ENCODE data around the gene CDPF1. TPM values are rescaled to one million over a fixed set of nuclear protein-coding genes. Genes with fewer than 3 reads are reported as not detected.
A peak's percentile ranks its signal among the peaks of the same experiment; 100 is the strongest.

The CDPF1 gene
- polyA plus RNA-seq, 3 donors = 8.3 to 8.4 (median 8.3) TPM

DNA sequence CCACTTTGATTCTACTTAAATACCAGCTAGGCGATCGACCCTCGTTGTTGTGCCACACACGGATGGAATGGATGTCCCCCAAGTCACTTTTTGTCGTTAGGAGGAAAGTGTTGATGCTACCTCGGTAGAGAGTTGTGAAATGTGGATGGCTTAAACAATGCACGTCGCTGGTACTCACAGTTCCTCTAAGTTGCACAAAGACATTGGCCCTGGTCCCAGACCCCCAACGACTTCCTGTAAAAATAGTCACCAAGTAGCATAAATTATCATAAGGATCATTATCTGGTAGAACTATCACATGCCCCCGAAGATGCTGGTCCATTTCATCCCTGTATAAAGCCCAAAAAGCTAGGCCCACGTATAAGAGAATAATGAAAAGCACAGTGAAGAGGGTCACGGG is 9.3 kb upstream of the CDPF1 start:
- TF ChIP-seq, protein P1, sequence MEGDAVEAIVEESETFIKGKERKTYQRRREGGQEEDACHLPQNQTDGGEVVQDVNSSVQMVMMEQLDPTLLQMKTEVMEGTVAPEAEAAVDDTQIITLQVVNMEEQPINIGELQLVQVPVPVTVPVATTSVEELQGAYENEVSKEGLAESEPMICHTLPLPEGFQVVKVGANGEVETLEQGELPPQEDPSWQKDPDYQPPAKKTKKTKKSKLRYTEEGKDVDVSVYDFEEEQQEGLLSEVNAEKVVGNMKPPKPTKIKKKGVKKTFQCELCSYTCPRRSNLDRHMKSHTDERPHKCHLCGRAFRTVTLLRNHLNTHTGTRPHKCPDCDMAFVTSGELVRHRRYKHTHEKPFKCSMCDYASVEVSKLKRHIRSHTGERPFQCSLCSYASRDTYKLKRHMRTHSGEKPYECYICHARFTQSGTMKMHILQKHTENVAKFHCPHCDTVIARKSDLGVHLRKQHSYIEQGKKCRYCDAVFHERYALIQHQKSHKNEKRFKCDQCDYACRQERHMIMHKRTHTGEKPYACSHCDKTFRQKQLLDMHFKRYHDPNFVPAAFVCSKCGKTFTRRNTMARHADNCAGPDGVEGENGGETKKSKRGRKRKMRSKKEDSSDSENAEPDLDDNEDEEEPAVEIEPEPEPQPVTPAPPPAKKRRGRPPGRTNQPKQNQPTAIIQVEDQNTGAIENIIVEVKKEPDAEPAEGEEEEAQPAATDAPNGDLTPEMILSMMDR (IDR thresholded peaks at IDR 0.05) = no peak
- peak overlapping the region; percentile 14 for H3K4me2 ChIP-seq (replicated peaks; ENCODE audit: extremely low read depth, low read length, poor library complexity, severe bottlenecking)
- no peak overlapping the region for H2AFZ ChIP-seq (ENCODE audit: insufficient read depth, low read depth, low read length, poor library complexity, severe bottlenecking)
- H3K4me3 ChIP-seq (replicated peaks in 1 of 3; ENCODE audit: low read depth in 2 of 3, low read length in 3 of 3) = no peak overlapping the region
- no peak overlapping the region for H3K9ac ChIP-seq (ENCODE audit: insufficient read depth, low read length, poor library complexity, severe bottlenecking)
- Mint-ChIP-seq H3K36me3 (peaks cover 12 to 20% of the 10 kb centered on the region in 2 donors), H3K4me3 (no peak overlapping the region), H3K4me1 (peaks cover 23% of the 10 kb centered on the region), H3K27ac (peak overlapping the region in 2 of 7 donors; percentile 67 to 79), H3K9me3 (peaks cover 7 to 23% (median 17%) of the 10 kb centered on the region in 7 donors), H3K27me3 (ENCODE audit: low read depth in 3 of 3) (peaks cover 23 to 31% (median 28%) of the 10 kb centered on the region in 3 donors)
- no peaks in the 10 kb centered on the region for H3K79me2 ChIP-seq (ENCODE audit: insufficient read depth, low read length)
- intact Hi-C loops (cut with micrococcal nuclease) = no loop called here
- no peak overlapping the region for H3K27ac ChIP-seq (ENCODE audit: low read depth in 1 of 2, low read length in 2 of 2)
- peaks cover 17 to 24% of the 10 kb centered on the region in 2 donors for H3K4me1 ChIP-seq (ENCODE audit: control insufficient read depth in 1 of 2, insufficient read depth in 2 of 2, low read length in 2 of 2)
- DNase-seq = peak in 2 of 3 donors; percentile 12 to 35
- WGBS (ENCODE audit: insufficient coverage) = 0% methylated on average over 5 of the region's 12 CpGs
- no peaks in the 10 kb centered on the region for H3K36me3 ChIP-seq (replicated peaks in 1 of 2; ENCODE audit: control insufficient read depth in 1 of 2, insufficient read depth in 2 of 2, low read length in 2 of 2)
- H3K9me3 ChIP-seq (replicated peaks in 1 of 2; ENCODE audit: control insufficient read depth in 1 of 2, insufficient read depth in 1 of 2, low read length in 2 of 2) = peaks cover 4 to 11% of the 10 kb centered on the region in 2 donors
- H4K20me1 ChIP-seq (ENCODE audit: insufficient read depth, low read length) = no peaks in the 10 kb centered on the region
- H3K27me3 ChIP-seq (ENCODE audit: control insufficient read depth in 2 of 2, insufficient read depth in 2 of 2, low read length in 2 of 2) = peaks cover 5 to 27% of the 10 kb centered on the region in 2 donors

- Histone ChIP-seq H3K4me2 (replicated peaks; ENCODE audit: extremely low read depth, low read length, poor library complexity, severe bottlenecking) (no peak overlapping the region), H2AFZ (ENCODE audit: insufficient read depth, low read depth, low read length, poor library complexity, severe bottlenecking) (no peak overlapping the region), H3K9me3 (replicated peaks in 1 of 2; ENCODE audit: control insufficient read depth in 1 of 2, insufficient read depth in 1 of 2, low read length in 2 of 2) (no peaks in the 10 kb centered on the region), H3K4me1 (ENCODE audit: control insufficient read depth in 1 of 2, insufficient read depth in 2 of 2, low read length in 2 of 2) (peaks cover 14 to 18% of the 10 kb centered on the region in 2 donors), H4K20me1 (ENCODE audit: insufficient read depth, low read length) (no peaks in the 10 kb centered on the region), H3K27me3 (ENCODE audit: control insufficient read depth in 2 of 2, insufficient read depth in 2 of 2, low read length in 2 of 2) (peaks cover 3 to 8% of the 10 kb centered on the region in 2 donors), H3K9ac (ENCODE audit: insufficient read depth, low read length, poor library complexity, severe bottlenecking) (no peak overlapping the region), H3K27ac (ENCODE audit: low read depth in 1 of 2, low read length in 2 of 2) (no peak overlapping the region), H3K4me3 (replicated peaks in 1 of 3; ENCODE audit: low read depth in 2 of 3, low read length in 3 of 3) (no peak overlapping the region), H3K36me3 (replicated peaks in 1 of 2; ENCODE audit: control insufficient read depth in 1 of 2, insufficient read depth in 2 of 2, low read length in 2 of 2) (no peaks in the 10 kb centered on the region), H3K79me2 (ENCODE audit: insufficient read depth, low read length) (no peaks in the 10 kb centered on the region)
- intact Hi-C loops (cut with micrococcal nuclease) = no loop called here
- H3K27ac Mint-ChIP-seq = peak overlapping the region in 1 of 7 donors; percentile 40
- peaks cover 28% of the 10 kb centered on the region for H3K4me1 Mint-ChIP-seq
- no peak overlapping the region for H3K4me3 Mint-ChIP-seq
- WGBS (ENCODE audit: insufficient coverage) = 94% methylated on average over 7 of the region's 8 CpGs
- TF ChIP-seq, protein P1 (IDR thresholded peaks at IDR 0.05) = no peak
- no peak for DNase-seq
- peaks cover 4 to 8% (median 5%) of the 10 kb centered on the region in 3 donors for H3K27me3 Mint-ChIP-seq (ENCODE audit: low read depth in 3 of 3)
- peaks cover 0 to 4% (median 0%) of the 10 kb centered on the region in 7 donors for H3K9me3 Mint-ChIP-seq
- peaks cover 3 to 4% of the 10 kb centered on the region in 2 donors for H3K36me3 Mint-ChIP-seq
Observed at GRCh38 chr22:46256358-46256958, 6.4 kb upstream of the CDPF1 start.

Measured in CD14-positive monocyte (primary cell).